NCI-H2196 (cell line): ENCODE results near the gene ADD2.
"Not testable (repeated sequence)": the region's sequence is repeated elsewhere in the genome, so short reads cannot be mapped to it uniquely, and the experiment has no call there.

Source experiments
- DNase-seq: peaks from one replicate; lab custom pipeline; 2025; ENCODE audit not compliant: unreplicated experiment; lab: John Stamatoyannopoulos, UW

The ADD2 gene

DNA sequence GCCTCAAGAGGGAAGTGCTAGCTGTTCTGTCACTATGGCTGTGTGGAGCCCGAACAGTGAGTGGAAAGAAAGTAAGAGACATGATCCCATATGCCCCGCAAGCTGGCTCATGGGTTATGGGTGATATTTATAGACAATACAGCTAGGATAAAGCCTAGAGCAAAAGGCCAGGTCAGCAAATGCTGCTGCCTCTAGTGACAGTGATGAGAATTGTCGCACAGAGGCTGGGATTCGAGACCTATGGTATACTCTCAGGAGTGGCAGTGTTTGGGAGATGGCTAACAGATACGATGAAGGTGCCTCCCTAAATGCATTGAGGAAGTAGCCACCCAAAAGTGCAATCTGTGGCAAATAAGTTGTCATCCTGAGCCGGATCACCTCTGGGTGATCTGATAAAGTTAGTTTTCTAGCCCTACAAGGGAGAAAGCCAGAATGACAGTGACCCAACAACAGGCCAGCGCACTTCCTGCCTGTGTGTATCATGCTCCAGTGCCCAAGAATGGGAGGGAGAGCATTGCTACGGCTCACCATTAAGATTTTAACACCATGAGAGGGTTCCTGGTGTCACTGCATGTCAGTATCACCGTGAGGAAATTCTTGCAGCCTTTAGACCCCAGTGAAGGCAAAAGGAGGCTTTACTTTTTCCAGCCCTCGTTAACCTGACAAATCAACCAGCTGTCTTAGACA is 122.1 kb downstream of the ADD2 start:
- no peak for DNase-seq

DNA sequence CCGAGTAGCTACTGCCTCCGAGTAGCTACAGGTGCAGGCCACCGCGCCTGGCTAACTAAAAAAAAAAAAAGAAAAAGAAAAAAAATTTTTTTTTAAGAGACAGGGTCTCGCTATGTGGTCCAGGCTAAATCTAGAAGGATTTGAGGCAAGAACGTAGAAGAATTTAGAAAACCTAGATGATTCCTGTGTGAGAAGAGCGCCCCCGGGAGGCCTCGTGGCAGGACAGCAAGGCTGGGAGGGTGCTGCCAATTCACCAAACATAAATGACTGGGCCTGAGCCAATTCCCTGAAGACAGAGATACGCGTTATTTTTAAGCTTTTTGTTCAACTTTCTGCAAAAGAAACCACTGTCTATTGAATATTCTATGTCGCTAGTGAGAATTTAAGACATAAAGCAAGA is 124.3 kb downstream of the ADD2 start:
- DNase-seq: peak; percentile 13

DNA sequence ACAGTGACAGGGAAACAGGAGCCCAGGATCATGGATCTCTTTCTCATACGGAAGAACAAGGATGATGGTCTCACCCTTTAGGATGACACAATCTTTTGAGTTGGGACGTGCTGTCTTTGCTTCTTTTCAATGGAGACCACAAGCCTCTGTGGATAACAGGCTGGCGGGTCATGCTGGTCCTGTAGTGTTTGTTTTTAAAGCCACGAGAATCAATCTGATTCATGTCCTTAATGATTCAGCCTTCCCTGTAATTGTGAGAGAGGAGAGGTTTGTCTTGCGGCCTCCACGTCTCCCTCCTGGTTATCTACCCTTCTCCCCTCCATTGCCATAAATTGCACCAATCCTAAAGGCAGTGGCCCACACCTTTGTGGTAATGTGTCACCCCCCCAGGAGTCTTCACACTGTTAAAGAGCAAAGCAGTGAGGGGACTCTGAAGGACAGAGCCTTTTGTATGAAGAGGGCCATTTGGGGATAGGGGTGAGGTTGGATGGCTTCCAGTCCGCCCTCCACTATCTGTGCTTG is 126.7 kb downstream of the ADD2 start:
- no peak for DNase-seq

DNA sequence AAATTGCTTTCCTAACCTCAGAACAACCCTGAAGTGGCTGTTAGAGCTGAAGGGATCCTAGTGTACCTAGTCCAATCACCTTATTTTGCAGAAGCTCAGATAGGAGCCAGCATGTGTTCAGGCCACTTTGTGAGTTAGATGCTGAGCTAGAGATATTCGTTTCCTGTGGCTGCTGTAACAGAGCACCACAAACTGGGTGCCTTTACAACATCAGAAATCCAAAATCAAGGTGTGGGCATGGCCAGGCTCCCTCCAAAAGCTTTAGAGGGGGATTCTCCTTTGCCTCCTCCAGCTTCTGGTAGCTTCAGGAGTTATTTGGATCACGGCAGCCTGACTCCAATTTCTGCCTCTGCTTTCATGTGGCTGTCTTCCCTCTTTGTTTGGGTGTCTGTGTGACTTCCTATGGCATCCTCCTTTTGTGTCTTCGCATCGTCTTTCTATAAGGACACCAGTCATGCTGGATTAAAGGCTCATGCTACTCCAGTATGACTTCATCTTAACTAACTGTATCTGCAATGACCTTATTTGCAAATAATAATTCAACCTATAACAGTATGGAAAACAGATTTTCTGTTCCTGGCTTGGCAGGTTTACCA is 128.1 kb downstream of the ADD2 start:
- no peak for DNase-seq

DNA sequence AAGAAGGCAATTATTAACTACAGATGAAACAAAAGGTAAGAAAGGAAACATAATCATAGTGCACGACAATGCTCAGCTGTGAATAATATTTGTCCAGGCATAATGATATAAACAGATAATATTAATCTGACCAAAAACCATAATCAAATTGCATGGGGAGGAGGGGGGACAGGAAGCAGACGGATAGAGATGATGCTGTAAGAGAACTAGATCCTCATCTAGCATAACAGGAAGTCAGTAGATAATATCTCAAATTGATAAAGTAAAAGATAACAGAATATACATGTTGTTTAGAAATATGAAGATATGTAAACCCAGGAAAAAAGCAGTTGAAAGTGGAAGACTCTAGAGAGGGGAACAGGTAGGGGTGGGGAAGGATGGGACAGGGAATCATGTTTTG is 129.4 kb downstream of the ADD2 start:
- no peak for DNase-seq

DNA sequence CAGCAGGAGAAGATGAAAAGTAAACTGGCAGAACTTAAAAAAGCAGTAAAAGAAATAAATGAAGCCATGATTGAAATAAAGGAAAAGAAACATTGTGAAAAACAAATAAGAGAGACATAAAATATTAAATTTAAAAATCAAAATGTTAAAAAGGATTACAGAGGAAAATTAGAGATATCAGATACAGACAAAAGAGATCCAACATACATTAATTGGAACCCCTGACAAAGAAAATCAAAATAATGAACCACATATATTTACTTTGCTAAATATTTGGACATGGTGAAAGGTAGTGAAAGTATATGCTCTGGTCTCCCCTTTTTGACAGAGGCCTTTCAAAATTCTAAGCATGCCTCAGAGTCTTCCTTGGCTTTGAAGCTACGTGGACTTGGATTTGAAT is 134.5 kb downstream of the ADD2 start:
- DNase-seq: no peak

DNA sequence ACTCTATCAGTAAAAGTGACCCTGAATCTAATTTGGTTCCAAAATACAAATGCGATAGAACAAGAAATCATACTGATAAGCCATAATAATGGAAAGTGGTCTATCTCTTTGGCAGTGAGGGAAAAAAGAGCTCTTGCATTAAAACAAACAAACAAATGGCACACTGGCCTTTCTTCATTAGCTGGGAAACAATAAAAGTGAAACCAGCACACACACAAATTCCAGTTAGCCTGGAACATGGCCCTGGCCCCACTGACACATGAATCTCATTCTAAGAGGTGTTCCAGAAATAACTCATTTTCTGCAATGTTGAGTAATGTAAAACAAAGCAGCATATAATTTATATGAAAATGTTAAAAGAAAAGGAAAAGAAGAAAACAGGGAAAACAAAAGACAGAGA is 135.0 kb downstream of the ADD2 start:
- DNase-seq: no peak

DNA sequence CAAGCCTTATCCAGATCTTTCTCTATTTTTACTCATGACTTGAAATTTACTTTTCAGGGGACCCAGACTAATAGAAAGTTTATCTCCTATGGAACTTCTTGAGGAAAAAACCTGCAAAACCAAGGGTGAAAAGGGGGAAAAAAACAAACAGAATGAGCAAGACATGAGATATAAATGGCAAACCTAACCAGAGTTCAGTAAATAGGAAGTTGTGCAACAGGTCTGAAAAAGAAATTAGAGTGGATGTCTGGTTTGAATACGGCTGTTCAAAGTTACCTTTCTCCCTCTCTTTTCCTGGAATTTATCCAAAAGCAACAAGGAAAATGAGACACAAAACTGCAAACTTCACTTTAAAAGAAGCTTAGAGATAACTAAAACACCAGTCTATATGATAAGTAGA is 135.6 kb downstream of the ADD2 start:
- DNase-seq: no peak

DNA sequence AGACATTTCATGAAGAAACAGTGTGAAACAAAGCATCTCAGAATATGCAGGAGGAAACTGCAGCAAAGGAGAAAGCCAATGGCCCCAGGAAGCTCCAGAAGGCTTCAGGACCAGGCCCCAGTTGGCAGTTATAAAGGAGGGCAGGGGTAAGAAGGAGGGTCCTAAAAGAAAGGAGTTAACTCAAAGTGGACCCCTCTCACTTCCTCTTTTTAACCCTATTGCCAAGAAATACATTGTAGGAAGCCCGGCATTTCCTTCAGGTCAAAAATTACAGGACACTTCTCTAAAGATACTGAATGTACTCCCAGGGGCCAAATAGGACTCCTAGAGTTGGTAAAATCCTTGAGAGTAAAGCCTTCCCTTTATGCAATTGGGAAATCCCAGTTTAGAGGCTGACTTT is 137.2 kb downstream of the ADD2 start:
- no peak for DNase-seq

DNA sequence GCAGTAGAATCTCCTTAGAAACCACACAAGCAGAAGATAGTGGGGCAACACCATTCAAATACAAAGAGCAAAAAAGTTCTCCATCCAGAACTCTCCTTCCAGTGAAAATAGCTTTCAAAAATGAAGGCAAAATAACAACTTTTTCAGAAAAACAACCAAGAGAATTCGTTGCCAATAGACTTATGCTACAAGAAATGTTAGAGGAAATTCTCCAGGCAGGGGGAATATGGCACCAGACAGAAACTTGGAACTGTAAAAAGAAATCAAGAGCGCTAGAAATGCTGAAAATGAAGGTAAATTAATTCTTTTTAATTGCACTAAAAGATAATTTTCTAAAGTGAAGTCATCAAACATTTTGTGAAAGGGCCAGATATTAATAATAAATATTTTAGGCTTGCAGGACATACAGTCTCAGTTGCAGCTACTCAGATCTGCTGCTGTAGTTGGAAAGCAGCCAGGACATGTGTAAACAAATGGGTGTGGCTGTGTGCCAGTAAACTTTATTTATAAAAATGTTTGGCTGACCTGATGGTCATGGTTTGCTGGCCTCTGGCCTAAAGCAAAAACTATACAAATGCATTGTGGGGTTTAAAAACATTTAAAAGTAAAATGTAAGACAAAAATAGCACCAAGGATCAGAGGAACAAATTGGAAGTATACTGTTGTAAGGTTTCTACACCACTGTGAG is 140.6 kb downstream of the ADD2 start:
- peak; percentile 42 for DNase-seq

DNA sequence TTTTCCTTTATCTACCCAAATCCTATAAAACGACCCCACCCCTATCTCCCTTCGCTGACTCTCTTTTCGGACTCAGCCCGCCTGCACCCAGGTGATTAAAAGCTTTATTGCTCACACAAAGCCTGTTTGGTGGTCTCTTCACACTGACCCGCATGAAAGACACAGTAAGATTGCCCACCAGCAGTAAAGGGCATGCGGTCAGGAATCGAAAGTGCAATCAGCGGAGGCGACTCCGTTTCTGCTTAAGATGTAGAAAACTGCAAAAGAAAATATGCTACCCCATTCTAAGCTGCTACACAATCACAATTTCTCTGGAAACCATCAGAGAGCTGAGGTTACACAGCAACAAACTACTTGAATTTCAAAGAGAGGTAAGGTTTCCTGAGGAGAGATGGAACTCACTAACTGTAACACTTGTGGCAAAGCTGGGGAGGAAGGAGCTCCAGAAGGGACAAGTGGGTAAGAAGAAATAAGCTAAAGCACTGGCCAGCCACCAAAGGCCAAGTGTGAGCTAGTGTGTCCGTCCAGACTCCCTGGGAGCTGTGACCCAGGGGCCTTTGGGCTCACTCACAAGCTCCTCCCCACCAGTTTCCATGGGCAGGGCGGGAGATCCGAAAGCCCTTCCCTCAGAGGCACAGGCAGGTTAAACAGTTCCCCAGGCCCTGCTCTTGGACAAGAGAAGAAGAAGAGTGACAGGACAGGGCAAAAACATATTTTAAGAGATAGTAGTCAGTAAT is 141.6 kb downstream of the ADD2 start:
- no peak for DNase-seq

DNA sequence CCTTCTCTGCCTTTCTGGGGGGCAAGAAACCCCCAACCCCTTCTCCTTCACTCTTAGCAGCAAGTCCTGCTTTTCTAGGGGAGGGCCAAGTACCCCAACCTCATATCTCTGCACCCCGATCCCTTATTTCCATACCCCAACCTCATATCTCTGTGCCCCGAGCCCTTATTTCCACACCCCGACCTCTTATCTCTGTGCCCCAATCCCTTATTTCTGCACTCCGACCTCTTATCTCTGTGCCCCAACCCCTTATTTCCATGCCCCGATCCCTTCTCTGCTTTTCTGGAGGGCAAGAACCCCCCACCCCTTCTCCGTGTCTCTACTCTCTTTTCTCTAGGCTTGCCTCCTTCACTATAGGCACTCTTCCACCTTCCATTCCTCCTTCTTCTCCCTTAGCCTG is 146.5 kb downstream of the ADD2 start:
- not testable (repeated sequence) for DNase-seq

DNA sequence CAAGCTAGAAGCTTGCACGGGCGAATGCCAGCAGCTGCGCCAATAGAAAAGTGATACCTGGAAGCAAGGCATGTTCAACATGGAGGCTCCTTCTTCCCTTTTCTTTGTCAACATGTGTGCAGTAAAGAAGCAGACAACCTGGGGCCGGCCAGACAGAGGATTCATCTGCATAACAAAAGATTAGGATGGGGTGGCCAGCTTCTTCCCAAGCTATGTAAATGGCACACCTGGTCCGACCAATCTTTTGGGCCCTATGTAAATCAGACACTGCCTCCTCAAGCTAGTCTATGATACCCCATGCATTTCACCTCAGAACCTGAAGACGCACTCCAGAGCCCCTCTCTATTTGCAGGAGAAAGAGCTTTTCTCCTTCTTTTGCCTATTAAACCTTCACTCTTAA is 148.0 kb downstream of the ADD2 start:
- DNase-seq: no peak

DNA sequence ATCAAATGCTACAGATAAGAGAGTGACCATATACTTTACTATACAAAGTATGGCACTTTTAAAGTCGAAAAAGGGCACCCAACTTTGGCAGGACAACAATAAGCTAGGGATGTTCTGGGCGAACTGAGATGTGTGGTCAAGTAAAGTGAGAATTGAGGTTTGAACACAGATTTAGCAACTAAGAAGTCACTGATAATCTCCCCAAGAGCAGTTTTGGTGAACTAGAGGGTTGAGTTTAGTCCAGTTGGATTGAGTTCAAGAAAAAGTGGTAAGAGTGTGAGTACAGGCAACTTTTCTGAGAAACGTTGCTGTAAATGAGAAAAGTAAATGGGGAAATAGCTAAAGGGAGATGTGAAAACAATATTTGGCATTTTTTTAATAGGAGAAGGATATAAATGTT is 148.8 kb downstream of the ADD2 start:
- no peak for DNase-seq

DNA sequence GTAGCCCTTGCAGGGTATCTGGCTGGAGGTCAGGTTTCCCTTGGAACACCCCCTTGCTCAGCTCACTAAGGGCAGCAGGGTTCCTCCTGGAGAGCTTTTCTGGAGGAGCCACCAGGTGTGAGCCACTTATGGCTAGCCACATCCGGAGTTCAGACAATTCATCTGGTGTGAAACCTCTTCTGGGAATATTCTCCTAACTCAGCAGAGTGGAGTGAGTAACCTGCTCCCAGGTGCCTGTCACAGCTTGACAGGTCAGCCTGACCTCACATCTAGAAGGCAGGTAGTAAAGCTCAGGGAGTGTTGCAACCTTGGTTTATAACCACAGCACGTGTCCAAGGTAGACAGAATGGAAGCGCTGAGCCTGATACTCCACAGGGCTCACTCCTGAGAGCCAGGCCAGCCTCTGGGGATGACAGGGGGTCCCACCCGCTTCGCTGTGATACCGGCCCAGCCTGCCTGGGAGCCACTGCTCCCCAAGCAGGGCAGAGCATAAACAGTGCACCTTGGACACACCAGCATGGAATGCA is 151.8 kb downstream of the ADD2 start:
- DNase-seq: peak; percentile 58

DNA sequence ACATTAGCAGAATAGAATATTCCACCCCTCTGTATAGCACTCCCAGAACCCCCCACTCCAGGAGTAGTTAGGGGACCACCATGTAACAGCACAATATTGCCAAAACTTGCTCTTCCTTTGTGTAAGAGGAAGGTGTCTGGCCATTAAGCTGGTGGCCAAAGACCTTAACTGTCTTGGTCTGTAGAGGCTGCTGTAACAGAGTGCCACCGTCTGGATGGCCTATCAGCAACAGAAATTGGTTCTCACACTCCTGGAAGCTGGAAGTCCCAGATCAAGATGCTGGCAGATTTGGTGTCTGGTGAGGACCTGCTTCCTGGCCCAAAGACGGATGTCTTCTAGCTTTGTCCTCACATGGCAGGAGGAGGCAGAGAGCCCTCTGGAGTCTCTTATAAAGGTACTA is 152.8 kb downstream of the ADD2 start:
- DNase-seq: no peak

DNA sequence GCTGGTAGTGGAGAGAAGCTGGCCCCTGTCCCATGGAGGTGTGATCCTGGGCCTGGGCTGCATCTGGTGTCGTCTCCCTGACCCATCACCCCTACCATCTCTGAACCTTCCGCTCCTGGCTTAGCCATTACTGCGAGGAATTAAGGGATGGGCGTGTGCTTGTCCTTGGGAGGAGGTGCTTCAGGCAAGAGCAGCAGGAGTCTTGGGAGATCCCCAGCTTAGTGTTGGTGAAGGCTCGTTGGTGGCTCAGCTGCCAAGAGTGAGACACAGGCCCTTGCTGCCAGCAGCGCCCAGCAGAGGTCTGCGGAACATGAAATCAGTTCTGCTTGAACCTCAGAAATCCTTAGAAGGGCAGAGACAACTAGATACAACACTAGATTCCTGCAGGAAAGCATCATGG is 154.5 kb downstream of the ADD2 start:
- no peak for DNase-seq

DNA sequence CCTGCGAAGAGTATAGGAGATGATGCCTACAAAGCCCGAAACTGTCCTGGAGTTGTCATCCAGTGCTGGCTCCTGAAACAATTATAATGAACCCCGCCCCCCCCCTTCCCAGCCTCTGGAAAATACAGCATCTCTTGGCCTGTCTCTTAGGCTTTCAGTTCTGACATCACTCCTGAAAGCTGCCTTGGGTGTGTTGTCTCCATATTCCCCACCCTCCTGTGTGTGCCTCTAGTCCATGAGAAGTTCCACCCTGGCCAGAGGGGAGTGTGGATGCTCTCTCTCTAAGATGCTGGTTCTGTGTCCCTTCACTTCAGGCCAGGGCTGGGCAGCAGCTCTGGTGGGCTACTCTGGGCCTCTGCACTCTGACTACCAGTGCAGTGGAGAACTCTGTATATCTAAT is 155.4 kb downstream of the ADD2 start:
- DNase-seq: no peak

DNA sequence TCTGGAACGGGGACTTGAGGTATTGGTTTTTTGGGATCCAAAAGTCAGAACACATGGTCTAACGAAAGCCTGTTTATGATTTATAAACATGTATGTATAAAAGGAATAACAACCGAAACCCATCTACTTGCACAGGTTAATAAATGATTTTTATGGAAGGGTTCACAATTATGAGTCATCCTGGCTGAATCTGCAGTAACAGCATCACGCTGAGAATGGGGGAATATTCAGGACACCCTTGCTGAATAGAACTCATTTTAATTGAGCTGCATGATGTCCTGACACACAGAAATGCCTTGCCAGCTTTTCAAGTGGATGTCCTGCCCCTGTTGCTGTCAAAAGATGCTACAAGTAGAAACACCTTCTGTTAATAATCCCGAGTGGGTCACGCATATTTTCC is 159.6 kb downstream of the ADD2 start:
- DNase-seq: no peak

DNA sequence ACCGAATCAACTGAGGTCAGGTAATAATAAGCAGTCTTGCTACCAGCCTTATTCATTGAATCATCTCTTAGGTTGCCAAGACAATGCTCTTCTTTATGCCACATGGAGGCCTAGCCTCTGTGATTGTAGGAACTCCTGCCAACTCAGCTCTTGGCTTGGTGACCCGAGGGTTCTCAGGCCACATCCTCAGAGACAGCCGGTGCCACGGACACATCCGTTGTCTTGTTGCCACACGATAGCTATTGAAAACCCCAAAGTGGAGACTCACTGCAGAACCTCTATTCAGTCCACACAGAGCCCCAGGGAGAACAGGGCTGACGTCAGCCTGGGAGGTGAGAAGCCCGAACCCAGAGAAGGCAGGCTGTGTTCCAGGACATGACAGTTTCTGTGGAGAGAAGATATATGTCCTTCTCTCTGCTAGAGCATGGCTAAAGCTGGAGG is 160.9 kb downstream of the ADD2 start:
- DNase-seq: peak; percentile 2
